HG03432 (cell line): ENCODE results near the gene BAHCC1.

Source experiments
- ATAC-seq: cut with Tn5 transposase; IDR thresholded peaks from one replicate; pipeline ENCODE4 v1.9.1; 2021; ENCODE audit warnings: mild to moderate bottlenecking, moderate library complexity; ENCODE audit not compliant: unreplicated experiment

BAHCC1 gene

GRCh38 chr17:81385320-81386111, 9.7 kb upstream of the BAHCC1 start:
- no peak for ATAC-seq

- ATAC-seq, result no peak
Observed at GRCh38 chr17:81386141-81386645, 9.1 kb upstream of the BAHCC1 start.

GRCh38 chr17:81386646-81387099, 8.6 kb upstream of the BAHCC1 start:
- no peak for ATAC-seq

- no peak for ATAC-seq
Observed at GRCh38 chr17:81387100-81388090, 7.9 kb upstream of the BAHCC1 start.

GRCh38 chr17:81388091-81388611, 7.1 kb upstream of the BAHCC1 start:
- no peak for ATAC-seq

- no peak for ATAC-seq
Observed at GRCh38 chr17:81388612-81389367, 6.5 kb upstream of the BAHCC1 start.

- no peak for ATAC-seq
Observed at GRCh38 chr17:81389585-81389984, 5.7 kb upstream of the BAHCC1 start.

- ATAC-seq, result no peak
Observed at GRCh38 chr17:81390029-81390872, 5.0 kb upstream of the BAHCC1 start.

GRCh38 chr17:81390873-81391255, 4.4 kb upstream of the BAHCC1 start:
- ATAC-seq, result no peak

- ATAC-seq, result no peak
Observed at GRCh38 chr17:81391293-81391935, 3.8 kb upstream of the BAHCC1 start.

- ATAC-seq, result no peak
Observed at GRCh38 chr17:81391936-81392908, 3.0 kb upstream of the BAHCC1 start.

GRCh38 chr17:81392909-81393654, 2.2 kb upstream of the BAHCC1 start:
- no peak for ATAC-seq

GRCh38 chr17:81393684-81394376, 1.4 kb upstream of the BAHCC1 start:
- peak; percentile 44 for ATAC-seq

- ATAC-seq, result no peak
Observed at GRCh38 chr17:81394377-81394920, 808 bp upstream of the BAHCC1 start.

- no peak for ATAC-seq
Observed at GRCh38 chr17:81395600-81396277, 482 bp downstream of the BAHCC1 start.

GRCh38 chr17:81396278-81396721, 1.0 kb downstream of the BAHCC1 start:
- no peak for ATAC-seq
